Epithelial cell of esophagus (primary cell): Measurements from ENCODE around the gene PCARE.

ENCODE experiments used
- DNase-seq: peaks from one replicate; pipeline ENCODE4 v3.0.0; 2010; ENCODE audit warnings: low read depth
- H3K4me3 ChIP-seq: 2 replicates; pipeline ENCODE4 v1.5.1; 2011; ENCODE audit warnings: mild to moderate bottlenecking, low read length, control low read depth
- CTCF ChIP-seq: IDR thresholded peaks from 2 replicates; pipeline ENCODE4 v1.5.1; 2011; ENCODE audit warnings: low read depth, mild to moderate bottlenecking, low read length, control low read depth, inconsistent platforms; ENCODE audit not compliant: insufficient read depth; ENCODE audit errors: missing control alignments

The PCARE gene

GRCh38 chr2:29050591-29050990, 23.7 kb downstream of the PCARE start:
- no peak overlapping the region for H3K4me3 ChIP-seq
- no peak for DNase-seq
- no peak for TF ChIP-seq CTCF

GRCh38 chr2:29047083-29047845, 27.1 kb downstream of the PCARE start:
- TF ChIP-seq CTCF: no peak
- no peak for DNase-seq
- no peak overlapping the region for H3K4me3 ChIP-seq

- no peak for DNase-seq
- no peak for TF ChIP-seq CTCF
- no peak overlapping the region for H3K4me3 ChIP-seq
Measured at GRCh38 chr2:29046321-29046720, 28.0 kb downstream of the PCARE start.

- no peak overlapping the region for H3K4me3 ChIP-seq
- no peak for TF ChIP-seq CTCF
- DNase-seq: no peak
Measured at GRCh38 chr2:29044459-29044858, 29.9 kb downstream of the PCARE start.

GRCh38 chr2:29042561-29043075, 31.7 kb downstream of the PCARE start:
- DNase-seq: no peak

GRCh38 chr2:29041161-29041660, 33.1 kb downstream of the PCARE start:
- TF ChIP-seq CTCF: no peak
- no peak for DNase-seq
- no peak overlapping the region for H3K4me3 ChIP-seq

More at GRCh38 chr2:29042561-29043075, 31.7 kb downstream of the PCARE start:
- TF ChIP-seq CTCF: no peak
- H3K4me3 ChIP-seq: no peak overlapping the region
